Kidney tubule cell (primary cell): ENCODE data around the gene ACAD8.

Experiments
- DNase-seq: peaks from one replicate; pipeline ENCODE4 v3.0.0-alpha.2; 2018; ENCODE audit warnings: low spot score

ACAD8 gene

GRCh38 chr11:134290646-134291045 lies 37.3 kb downstream of the ACAD8 start:
- no peak for DNase-seq

GRCh38 chr11:134291196-134291595 lies 37.8 kb downstream of the ACAD8 start:
- DNase-seq, result no peak

- DNase-seq, result no peak
Observed at GRCh38 chr11:134292661-134293060, 39.3 kb downstream of the ACAD8 start.

- no peak for DNase-seq
Observed at GRCh38 chr11:134293119-134294113, 40.0 kb downstream of the ACAD8 start.

DNA sequence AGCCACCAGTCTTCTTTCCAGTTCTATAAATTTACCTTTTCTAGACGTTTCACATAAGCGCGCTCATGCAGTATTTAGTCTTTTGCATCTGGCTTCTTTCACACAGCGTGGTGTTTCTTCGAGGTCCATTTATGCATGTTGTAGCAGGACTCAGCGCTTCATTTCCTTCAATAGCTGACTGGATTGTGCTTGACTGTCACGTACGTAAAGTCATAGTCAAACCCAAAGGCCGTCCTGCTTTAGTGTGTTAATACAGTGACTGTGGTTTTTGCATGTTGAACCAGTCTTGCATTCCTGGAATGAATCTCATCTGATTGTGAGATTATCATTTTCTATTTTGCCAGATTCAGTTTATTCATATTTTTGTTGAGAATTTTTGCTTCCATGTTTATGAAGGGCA lies 41.3 kb downstream of the ACAD8 start:
- DNase-seq, result no peak

DNA sequence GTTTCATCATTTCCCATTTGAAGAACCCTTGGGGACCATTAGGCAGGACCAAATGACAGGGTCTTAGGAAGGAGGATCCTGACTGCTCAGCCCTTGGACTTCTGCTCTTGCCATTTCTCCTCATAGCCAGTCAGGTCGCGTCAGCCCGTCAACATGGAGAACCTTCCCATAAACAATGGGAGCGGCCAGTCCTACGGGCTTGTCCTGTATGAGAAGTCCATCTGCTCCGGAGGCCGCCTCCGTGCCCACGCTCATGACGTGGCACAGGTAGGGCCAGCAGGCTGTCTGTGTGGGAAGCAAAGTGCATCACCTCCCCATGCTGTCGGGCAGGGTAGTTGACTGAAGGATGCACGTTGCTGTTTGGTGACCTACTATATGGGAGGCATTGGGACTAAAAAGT lies 58.9 kb downstream of the ACAD8 start:
- no peak for DNase-seq

DNA sequence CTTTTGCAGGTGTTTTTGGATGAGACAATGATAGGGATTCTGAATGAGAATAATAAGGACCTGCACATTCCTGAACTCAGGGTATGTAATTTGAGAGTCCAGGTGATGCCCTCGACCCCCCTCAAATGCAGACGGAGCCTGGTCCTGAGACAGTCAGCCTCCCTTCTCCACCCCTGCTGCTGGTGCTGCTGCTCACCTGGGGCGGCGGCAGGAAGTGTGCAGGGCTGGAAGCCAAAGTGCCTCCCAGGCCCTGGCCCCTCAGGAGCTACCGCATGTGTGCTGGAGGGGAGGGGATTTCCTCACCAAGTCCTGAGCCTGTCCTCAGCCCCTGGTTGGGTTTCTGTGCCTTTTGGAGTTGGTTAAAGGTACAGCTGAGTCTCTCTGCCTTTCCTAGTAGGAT lies 59.4 kb downstream of the ACAD8 start:
- no peak for DNase-seq

GRCh38 chr11:134313379-134313778 lies 60.0 kb downstream of the ACAD8 start:
- no peak for DNase-seq

- no peak for DNase-seq
Observed at GRCh38 chr11:134313821-134314607, 60.6 kb downstream of the ACAD8 start.
